ENCODE data around the gene PHLDB2.

Gene PHLDB2

GRCh38 chr3:112001526-112001925, 142.5 kb downstream of the PHLDB2 start:
- DNase-seq, result no peak

GRCh38 chr3:112002096-112002971, 143.3 kb downstream of the PHLDB2 start:
- no peak for DNase-seq

- no peak for DNase-seq
These were observed 144.4 kb downstream of the PHLDB2 start for GRCh38 chr3:112003321-112004080.

- no peak for DNase-seq
These were observed 145.1 kb downstream of the PHLDB2 start for GRCh38 chr3:112004187-112004586.

- DNase-seq, result no peak
These were observed 145.6 kb downstream of the PHLDB2 start for GRCh38 chr3:112004669-112005068.

GRCh38 chr3:112005091-112005672, 146.1 kb downstream of the PHLDB2 start:
- no peak for DNase-seq

- no peak for DNase-seq
These were observed 148.6 kb downstream of the PHLDB2 start for GRCh38 chr3:112007633-112008032.

GRCh38 chr3:112009670-112010069, 150.6 kb downstream of the PHLDB2 start:
- DNase-seq, result no peak

GRCh38 chr3:112010636-112011035, 151.6 kb downstream of the PHLDB2 start:
- DNase-seq, result no peak

GRCh38 chr3:112011376-112011940, 152.4 kb downstream of the PHLDB2 start:
- no peak for DNase-seq

GRCh38 chr3:112012205-112012992, 153.3 kb downstream of the PHLDB2 start:
- DNase-seq, result no peak

- peak; percentile 68 for DNase-seq
These were observed 154.2 kb downstream of the PHLDB2 start for GRCh38 chr3:112013058-112013783.

- DNase-seq, result no peak
These were observed 154.7 kb downstream of the PHLDB2 start for GRCh38 chr3:112013784-112014143.

- no peak for DNase-seq
These were observed 158.0 kb downstream of the PHLDB2 start for GRCh38 chr3:112017091-112017490.

GRCh38 chr3:112018712-112019111, 159.6 kb downstream of the PHLDB2 start:
- no peak for DNase-seq

GRCh38 chr3:112019716-112020115, 160.7 kb downstream of the PHLDB2 start:
- no peak for DNase-seq

GRCh38 chr3:112020674-112021085, 161.6 kb downstream of the PHLDB2 start:
- DNase-seq, result no peak

Data from hematopoietic multipotent progenitor cell treated with erythropoietin and hydrocortisone succinate and interleukin-3 and kit ligand, for 8 days (in vitro differentiated cells).